NCI-H1105 treated with DMSO at 0.1 percent for 48 hours (cell line): ENCODE results near the gene CFAP92.
"Not testable (repeated sequence)": the region's sequence is repeated elsewhere in the genome, so short reads cannot be mapped to it uniquely, and the experiment has no call there.

Experiments used
- DNase-seq: peaks from one replicate; lab custom pipeline; 2025; lab: John Stamatoyannopoulos, UW

Gene CFAP92

DNA sequence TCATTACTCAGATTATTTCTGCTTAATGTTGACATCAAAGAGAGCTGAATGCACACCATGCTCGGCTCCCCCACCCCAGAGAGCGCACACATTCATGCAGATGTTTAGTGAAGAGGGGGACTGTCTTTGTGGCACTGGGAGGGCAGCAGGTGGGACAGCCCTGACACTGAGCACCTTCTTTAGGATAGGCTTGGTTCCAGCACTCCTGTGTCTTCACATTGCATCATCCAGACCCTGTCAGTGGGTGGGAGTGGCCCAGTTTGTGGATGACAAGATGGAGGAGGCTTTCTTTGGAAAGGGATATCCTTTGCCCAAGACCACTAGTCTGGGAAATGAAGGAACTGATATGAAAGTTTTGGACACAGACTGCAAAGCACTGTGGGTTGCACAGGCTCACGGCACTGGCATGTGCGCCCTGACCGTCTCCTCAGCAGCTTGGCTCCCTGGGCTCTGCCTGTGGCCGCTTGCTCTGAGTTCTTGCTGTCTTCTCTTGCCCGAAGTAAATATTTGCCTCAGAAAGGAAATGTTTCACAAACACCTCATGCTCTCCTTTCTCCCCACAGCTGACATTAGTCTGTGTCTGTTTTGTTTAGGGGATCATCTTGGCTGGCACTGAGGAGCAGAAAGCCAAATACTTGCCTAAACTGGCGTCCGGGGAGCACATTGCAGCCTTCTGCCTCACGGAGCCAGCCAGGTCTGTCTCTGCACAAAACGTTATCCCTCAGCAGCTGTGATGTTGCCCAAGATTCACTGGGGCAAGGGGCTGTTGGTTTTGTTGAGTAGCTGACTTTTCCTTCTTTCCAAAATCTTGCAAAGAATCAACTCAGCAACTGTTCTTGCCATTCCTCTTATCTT lies 97.8 kb downstream of the CFAP92 start:
- no peak for DNase-seq

DNA sequence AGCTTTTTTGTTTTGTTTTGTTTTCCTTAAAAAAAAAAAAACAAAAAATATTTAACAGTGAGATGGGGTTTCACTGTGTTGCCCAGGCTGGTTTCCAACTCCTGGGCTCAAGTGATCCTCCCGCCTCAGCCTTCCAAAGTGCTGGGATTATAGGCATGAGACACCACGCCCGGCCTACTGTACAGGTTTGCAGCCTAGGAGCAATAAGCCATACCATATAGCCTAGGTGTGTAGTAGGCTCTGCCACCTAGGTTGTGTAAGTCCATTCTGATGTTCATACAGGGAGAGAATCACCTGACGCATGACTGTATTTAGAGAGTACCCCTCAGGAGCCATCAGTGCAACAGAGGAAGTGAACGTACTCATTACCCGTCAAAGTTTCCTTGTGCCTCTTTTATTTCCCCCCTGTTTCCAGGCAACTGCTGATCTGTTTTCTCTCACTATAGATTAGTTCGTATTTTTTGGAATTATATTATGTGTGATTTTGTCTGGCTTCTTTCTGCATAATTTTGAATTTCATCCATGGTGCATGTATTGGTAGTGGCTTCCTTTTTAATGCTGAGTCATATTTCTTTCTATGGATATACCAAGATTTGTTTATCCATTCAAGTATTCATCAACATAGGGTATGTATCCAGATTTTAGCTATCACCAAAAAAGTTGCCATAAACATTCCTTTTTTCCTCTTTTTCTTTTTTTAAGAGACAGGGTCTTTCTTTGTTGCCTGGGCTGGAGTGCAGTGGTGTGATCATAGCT lies 104.6 kb downstream of the CFAP92 start:
- no peak for DNase-seq

DNA sequence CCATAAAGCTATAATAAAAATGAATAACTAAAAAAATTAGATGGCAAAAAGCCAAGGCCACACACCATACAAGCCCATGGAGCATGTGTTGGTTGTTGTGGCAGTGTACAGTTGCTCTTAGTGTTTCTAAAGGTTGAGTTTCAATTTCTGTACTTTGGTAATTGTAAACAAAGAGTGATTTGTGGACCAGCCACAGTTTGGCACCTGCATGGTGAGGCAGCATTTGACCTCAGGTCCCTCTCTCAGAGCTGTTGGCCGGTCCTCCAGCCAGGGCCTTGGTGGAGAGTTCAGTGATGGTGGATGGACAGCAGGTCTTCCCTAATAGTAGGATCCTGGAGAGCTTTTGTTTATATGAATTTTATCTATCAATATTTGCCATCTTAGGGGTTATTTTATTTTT lies 108.9 kb downstream of the CFAP92 start:
- no peak for DNase-seq

DNA sequence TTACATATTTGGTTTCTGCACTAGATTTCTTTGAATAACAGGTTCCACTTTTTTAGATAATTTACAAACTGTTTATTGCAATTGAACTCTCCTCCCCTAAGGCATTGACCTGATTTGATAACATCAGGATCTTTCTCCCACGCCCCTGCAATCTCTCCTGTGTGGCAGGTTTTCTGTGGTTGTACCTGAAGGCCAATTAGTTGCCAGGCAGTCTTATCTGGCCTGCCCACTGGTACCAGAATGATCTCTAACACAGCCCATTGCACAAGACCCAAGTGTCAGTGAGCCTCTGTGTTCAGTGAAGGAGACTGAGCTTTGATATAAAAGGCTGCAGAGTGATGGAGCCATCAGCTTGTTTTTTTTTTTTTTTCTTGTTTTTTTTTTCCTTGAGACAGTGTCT lies 111.2 kb downstream of the CFAP92 start:
- no peak for DNase-seq

DNA sequence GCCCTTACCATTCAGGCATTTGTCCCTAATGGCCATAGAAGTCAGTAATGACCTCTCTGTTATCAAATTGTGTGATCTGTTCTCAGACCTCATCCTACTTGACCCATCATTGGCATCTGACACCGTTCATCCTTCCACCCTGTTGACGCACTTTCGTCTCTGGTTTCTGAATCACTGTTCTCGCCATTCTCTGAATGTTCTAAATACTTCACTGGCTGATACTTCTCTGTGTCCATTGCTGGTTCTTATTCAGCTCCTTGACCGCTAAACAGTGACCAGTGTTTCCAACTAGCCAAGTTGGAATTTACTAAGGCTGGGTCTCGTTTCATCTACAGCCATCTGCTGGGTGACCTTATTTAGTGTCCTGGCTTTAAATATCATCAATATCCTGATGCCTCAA lies 112.3 kb downstream of the CFAP92 start:
- no peak for DNase-seq

DNA sequence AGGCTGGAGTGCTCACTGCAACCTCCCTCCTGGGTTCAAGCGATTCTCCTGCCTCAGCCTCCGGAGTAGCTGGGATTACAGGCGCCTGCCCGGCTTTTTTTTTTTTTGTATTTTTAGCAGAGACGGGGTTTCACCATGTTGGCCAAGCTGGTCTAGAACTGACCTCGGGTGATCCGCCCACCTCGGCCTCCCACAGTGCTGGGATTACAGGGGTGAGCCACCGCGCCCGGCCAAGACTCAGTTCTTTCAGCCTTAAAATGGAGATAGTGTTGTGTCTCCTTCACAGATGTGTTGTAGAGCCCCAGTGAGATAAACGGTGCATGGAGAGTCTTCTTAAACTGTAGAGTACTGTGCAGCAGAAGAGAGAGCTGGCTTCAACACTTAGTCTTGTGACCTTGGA lies 113.4 kb downstream of the CFAP92 start:
- not testable (repeated sequence) for DNase-seq

DNA sequence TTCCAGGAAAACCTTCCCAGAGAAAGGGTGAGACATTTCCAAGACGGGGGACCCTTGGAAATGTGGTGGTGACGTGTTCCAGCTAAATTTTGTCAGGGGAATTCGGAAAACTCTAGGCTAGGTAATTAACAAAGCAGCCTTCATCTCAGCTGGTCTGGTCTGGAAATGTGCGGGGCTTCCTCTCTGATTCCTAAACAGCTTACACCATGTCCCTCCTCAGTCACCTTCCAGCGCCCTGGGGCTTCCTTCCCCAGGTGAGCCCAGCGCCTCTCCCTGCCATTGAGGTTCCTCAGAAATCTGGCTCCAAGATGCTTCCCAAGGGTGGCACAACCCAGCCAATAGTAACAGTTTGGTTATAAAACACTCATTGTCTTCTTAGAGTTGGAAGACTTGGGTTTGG lies 113.9 kb downstream of the CFAP92 start:
- DNase-seq: no peak

DNA sequence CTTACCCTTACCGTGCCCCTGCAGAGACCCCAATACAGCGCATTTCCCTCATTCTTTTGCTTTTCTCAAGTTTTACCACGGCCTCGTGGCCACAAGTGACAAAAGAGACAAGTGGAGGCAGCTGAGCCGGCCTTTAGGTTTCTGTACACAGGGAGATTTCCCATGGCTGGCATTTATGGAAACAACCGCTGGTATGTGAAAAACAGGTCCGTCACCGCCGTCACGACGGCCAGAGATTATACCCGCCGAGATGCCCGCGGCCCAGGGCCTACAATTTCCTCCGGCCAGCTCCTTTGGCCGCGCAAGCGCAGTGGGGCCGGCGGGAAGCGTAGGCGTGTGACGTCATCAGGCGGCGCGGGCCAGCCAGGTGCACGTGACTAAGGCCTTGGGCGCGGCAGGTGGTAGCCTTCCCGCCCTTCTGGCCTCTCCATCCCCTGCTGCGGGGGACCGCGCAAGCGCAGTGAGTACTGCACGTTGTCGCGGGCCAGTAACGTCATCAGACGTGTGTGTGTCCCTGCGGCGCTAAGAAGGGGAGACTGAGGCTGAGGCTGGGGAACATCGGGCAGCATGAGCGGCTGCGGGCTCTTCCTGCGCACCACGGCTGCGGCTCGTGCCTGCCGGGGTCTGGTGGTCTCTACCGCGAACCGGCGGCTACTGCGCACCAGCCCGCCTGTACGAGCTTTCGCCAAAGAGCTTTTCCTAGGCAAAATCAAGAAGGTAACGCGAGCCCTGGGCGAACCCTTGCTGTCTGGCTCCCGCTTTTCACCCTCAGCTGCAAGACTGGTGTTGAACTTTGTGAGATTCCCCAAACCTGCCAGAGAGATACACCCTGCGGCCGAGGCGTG lies 114.5 kb downstream of the CFAP92 start, which contains the start of gene ACAD9:
TSS of gene ACAD9 (plus strand) at position 496 of the 845 bp plus-strand sequence. CDS start at position 568, 72 bp downstream.
- DNase-seq: peak; percentile 99

DNA sequence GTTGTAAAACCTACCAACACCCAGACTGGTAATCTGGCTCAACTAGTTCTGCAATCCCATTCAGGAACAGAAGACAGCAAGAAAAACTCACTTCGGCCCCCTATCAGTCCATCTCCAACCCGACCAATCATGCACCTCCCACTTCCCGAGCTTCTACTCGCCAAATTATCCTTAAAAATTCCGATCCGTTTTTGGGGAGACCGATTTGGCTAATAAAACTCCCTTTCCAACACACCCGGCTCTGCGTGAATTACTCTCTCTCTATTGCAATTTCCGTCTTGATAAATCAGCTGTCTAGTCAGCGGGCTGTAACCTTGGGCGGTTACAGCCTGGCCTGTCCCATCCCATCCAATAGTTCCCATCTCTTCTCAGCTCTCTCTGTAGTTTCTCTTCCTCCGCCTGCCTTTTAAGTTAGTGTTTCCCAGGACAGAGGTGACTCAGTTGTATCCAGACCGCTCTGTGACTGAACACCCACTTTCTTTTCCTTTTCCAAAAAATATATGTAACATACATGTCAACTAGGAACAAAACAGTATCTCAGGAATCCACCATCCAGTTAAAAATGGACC lies 115.2 kb downstream of the CFAP92 start:
- DNase-seq: peak; percentile 59

DNA sequence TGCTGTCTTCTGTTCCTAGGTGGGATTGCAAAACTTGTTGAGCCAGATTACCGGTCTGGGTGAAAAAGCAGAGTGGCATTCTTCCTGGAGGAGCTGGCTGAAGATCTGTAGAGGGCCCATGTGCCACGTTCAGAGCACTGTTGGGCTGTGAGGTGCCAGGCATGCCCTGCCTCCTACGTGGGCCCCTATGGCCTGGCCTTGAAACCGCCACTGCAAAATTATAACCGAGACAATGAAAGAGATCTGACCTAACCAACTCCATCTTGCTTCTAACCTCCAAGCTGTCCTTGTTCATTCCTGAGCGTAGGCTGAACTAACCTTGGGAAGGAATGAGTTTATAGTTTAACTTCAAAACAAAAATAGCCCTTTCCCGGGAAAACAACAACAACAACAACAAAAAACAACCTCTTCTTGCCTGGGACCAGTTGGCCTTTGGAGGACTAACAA lies 115.8 kb downstream of the CFAP92 start:
- DNase-seq: no peak

DNA sequence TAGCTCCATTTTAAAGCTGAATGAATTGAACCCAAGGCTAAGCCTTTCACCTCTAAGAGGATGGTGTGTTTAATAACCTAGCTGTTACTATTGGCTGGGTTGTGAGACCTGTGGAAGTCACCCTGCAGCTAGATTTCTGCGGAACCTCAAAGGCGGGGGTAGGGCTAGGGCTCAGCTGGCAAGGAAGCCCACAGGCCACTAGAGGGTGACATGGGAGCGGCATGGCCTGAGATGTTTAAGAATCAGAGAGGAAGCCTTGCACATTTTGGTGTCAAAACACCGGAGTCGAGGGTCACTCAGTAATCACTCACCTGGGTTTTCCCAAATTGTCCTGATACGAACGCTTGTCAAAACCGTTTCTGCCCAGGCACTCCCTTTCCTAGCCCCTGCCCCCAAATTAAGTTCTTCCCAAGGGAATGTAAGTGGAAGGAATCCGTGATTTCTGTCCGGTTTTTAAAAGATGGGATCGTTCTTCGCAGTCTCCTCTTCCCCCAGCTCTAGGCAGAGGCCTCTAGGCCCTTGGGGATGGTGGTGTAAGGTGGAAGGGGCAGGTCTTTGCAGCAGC lies 118.2 kb downstream of the CFAP92 start:
- DNase-seq: peak; percentile 22

DNA sequence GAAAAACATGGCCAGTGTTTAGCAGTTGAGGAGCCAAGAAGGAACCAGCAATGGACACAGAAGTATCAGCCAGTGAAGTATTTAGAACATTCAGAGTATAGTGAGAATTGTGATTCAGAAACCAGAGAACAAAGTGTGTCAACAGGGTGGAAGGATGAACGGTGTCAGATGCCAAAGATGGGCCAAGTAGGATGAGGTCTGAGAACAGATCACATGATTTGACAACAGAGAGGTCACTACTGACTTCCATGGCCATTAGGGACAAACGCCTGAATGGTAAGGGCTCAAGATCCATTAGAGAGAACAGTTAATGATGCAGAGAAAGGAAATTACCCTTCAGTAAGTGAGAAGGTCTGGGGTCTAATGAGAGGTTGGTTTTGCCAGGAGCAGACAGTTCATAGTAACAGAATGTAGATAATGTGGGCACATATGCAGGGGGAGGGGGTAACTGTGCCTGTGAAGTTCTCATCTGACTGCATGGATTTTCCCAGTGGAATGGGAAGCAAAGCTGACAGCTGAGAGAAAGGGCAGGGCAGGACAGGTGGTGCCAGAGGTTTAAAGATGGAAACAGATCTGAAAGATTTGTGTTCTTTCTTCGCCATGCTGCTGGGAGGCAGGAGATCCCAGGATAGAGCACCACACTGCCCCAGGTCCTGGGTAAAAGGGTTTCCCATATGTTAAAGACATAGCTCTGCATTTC lies 119.2 kb downstream of the CFAP92 start:
- DNase-seq: no peak

DNA sequence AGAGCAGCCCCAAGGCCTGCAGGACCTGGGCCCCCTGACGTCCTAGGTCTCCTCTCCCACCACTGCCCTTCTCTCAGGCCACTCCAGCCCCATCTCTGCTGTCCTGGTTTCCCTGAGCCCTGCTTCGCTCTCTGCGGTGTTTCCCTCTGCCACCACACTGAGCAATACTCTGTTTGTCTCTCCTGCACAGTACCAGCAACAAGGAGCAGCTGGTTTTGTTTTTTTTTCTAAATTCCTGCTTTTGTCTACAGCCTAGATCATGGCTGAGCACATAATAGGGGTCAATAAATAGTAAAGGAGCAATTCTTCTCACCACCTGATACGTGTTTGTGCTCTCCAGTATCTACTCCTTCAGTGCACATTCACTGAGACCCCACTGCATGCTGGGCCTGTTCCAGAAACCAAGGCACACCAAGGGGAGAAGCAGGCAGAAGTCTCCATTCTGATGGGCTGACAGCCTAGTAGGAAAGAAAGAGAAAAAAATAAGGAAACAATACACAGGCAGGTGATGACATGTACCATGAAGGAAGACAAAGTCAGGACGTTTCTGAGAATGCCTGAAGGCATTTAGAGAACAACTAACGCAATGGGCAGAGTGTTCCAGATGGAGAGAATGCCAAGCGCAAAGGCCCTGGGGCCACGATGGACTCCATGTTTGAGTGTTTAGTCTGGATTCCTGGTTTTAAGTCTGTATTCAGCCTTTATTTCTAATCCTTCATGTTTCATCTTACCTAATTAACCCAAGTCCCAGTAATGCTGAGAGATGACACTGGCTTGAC lies 120.4 kb downstream of the CFAP92 start:
- DNase-seq: no peak

DNA sequence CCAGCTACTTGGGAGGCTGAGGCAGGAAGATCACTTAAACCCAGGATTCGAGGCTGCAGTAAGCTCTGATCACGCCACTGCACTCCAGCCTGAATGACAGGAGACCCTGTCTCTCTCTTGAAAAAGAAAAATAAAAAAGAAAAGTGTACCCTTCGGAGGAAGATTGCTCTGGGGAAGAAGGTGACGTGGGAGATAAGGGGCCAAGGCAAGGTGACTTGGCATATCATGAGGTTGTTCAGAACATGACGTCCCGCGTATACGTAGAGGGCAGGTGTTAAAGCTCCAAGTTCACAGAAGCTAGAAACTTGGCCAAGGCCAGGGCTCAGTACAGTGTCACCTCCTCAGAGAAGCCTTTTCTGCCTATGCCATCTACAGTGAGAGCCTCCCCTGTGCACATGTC lies 121.1 kb downstream of the CFAP92 start:
- DNase-seq: no peak

DNA sequence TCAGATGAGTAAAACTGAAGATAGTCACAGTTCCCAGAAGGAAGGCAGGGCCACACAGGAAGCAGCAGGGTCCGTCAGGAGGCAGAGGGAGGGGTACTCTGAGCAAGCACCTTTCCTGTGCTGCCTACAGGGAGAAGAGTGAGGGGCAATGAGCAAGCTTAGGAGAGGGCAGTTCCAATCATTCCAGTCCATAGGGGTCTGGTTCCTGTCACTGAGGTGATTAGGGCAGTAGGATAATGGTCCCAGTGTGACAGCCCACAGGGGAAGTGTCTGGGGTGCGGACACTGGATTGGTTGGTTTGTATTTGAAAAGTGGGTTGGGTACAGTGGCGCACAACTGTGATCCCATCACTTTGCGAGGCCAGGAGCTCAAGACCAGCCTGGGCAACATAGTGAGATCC lies 121.6 kb downstream of the CFAP92 start:
- DNase-seq: no peak

DNA sequence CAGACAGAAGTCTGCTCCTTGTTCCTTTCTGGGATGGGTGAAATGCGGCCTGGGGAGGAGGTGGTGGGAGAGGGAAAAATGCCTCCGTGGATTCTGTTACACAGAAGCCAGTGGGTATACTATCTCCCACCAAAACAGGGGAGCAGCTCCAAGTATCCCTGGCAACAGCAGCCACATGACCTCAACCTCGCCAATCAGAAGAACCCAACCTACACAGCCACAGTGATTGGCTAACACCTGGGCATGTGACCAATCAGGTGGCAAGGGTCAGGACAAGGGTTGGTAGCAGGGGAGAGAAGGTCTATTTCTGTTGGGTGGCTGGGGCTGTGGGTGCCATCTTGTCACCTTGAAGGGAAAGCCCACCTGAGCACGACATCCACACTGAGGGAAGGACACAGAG lies 123.5 kb downstream of the CFAP92 start:
- DNase-seq: no peak

DNA sequence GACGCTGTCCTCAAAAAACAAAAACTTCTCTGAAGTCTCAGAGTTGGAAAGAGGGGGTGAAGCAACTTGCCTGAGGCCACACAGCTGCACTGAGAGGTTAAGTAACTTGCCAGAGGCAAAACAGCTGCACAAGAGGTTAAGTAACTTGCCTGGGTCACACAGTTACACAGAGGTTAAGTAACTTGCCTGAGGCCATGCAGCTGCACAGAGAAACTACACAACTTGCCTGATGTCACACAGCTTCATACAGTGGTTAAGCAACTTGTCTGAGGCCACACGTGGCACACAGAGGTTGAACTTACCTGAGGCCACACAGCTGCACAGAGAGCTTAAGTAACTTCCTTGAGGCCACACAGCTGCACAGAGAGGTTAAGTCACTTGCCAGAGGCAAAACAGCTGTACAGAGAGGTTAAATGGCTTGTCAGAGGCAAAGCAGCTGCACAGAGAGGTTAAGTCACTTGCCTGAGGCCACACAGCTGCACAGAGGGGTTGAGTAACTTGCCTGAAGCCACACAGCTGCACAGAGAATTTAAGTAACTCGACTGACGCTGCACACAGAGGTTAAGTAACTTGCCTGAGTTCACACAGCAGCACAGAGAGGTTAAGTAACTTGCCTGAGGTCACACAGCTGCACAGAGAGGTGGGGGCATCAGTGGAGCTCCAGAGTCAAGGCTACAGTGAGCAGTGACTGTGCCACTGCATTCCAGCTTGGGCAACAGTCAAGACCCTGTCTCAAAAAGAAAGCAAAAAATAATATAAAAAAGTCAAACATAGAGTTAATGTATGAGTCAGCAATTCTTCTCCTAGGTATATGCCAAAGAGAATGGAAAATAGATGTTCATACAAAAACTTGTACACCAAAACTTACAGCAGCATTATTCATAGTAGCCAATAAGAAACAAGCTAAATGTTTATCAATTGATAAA lies 126.4 kb downstream of the CFAP92 start:
- DNase-seq: no peak

DNA sequence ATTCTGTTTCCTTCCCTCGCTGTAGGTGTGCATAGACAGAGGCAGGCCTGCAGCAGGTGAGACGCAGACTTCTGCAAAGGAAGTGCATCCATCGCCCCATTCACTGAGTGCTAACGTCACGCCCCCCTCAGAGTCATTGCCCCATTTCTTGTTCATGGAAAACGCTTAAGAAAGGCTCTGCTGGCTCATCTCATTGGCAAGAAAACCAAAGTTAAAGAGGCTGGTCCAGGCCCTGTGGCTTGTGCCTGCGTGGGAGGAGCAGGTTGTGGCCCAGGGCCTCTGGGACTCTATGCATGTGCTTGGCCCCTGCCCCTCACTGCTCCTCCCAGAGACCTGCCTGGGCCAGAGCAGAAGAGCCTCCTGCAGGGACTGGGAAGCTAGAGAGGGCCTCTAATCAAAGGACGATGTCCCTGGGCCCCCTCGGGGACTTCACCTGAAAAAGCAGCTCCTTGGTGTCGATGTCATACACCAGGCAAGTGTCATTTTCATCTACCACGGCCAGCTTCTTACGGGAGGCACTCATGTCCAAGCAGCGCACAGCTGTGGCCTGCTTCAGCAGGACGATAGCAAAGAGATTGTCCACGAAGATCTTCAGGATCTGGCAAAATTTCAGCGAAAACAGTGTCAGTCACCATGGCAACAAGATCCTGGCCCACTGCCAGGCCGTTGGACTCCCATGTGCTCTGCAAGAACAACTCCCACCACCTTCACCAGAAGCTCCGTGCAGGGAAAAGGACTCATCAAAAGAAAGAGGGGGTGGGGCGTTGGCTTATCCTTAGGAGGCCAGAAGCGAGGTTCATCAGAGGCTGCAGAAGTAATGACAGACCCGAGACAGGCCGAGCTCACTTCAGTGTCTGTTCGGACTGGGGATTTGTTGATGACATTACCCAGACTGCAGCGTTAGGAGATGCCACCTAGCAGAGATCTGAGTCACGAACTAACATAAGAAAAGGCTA lies 128.7 kb downstream of the CFAP92 start:
- peak; percentile 17 for DNase-seq
